Measurements from ENCODE around the gene STIP1. TPM values are rescaled to one million over a fixed set of nuclear protein-coding genes. Genes with fewer than 3 reads are reported as not detected.
A peak's percentile ranks its signal among the peaks of the same experiment; 100 is the strongest.

Gene STIP1
- total and polyA plus RNA-seq, 2 of the 8 experiments (the other 6 are each of a cell fraction or from before 2014, with no cell fraction given) = 140 to 329 TPM

DNA sequence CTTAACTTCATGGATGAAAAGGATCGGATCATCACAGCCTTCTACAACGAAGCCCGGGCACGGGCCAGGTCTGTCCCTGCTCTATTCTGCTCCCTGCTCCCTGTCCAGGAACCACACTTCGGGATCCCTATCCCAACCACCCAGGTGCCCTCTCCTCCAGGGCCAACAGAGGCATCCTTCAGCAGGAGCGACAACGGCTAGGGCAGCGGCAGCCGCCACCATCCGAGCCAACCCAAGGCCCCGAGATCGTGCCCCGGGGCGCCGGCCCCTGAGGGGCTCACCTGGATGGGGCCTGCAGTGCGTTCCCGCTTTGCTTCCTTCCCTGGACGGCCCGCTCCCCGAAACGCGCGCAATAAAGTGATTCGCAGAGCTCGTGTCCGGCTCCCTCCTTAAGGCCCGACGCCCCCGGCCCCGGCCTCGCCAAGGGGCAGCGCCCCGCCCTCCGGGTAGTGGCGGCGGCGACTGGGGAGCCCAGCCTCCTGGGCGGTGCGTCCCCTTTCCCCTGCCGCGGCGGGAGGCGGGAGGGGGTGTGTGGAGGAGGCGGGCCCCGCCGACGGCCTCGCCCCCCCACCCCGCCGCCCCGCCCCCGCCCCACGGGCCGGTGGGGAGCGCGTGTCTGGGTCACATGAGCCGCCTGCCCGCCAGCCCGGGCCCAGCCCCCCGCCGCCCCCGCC lies 48.1 kb downstream of the STIP1 start, which contains the start of gene VEGFB:
Gene VEGFB (plus strand): TSS at position 672 of the 674 bp plus-strand sequence. CDS start 250 bp downstream, outside the sequence.
- H3K18ac ChIP-seq (ENCODE audit: extremely low read depth, low read length) = peak within 1 kb of the TSS; percentile 19; the same call in 1 of the 2 replicates
- H4K5ac ChIP-seq (ENCODE audit: insufficient read length, low read depth, low read length) = no peak within 1 kb of the TSS
- no peak within 1 kb of the TSS for H3K4ac ChIP-seq (replicated peaks; ENCODE audit: insufficient read length, low read depth, low read length)
- H3K14ac ChIP-seq (ENCODE audit: insufficient read length) = no peak within 1 kb of the TSS
- FAIRE-seq (no peak), DNase-seq (ENCODE audit: low read depth in 1 of 2, low spot score in 2 of 2) (peak in 1 of 2 experiments; percentile 75)
- ChIA-PET POLR2A (ENCODE audit: partially characterized antibody) (interaction anchor here (1.5 to 11.9 kb wide), 7 partner anchors 10 to 48 kb away, joined by 4 to 190 read pairs (median 5); partner anchors contain the start of genes FKBP2, PLCB3, PPP1R14B and STIP1), CTCF (ENCODE audit: partially characterized antibody) (interaction anchor here (0.6 to 8.6 kb wide), 9 partner anchors 14 to 610 kb away, joined by 3 to 51 read pairs (median 4); partner anchors contain the start of genes FERMT3 and PLCB3)
- no peak within 1 kb of the TSS for H2AFZ ChIP-seq (ENCODE audit: low read length)
- no peak within 1 kb of the TSS for H2BK12ac ChIP-seq (ENCODE audit: low read depth, low read length)
- H3K36me3 ChIP-seq (ENCODE audit: control insufficient read depth in 2 of 4, insufficient read depth in 4 of 4, low read length in 3 of 4) = peaks cover 0 to 5% (median 1%) of the 10 kb centered on the region in 4 experiments; a peak in 1 of 8 replicates
- peak within 1 kb of the TSS; percentile 80 to 87 for H3K4me2 ChIP-seq (ENCODE audit: insufficient read depth in 1 of 2, low read depth in 2 of 2, low read length in 2 of 2)
- no peaks in the 10 kb centered on the region; the same call in 1 of the 2 replicates for H3K79me1 ChIP-seq (ENCODE audit: low read depth, low read length)
- H3K23me2 ChIP-seq (ENCODE audit: low read depth, low read length) = peaks cover 15% of the 10 kb centered on the region
- peaks cover 0 to 6% of the 10 kb centered on the region in 2 experiments for H4K20me1 ChIP-seq (replicated peaks in 1 of 2; ENCODE audit: control insufficient read depth in 1 of 2, insufficient read depth in 2 of 2, low read length in 2 of 2)
- H4K8ac ChIP-seq (ENCODE audit: extremely low read depth, insufficient read depth, low read length) = peak within 1 kb of the TSS; percentile 83; the same call in 1 of the 2 replicates
- no peak within 1 kb of the TSS for H4K91ac ChIP-seq (replicated peaks; ENCODE audit: insufficient read length, low read length)
- H2BK120ac ChIP-seq (replicated peaks; ENCODE audit: low read depth, low read length) = no peak within 1 kb of the TSS
- H3K23ac ChIP-seq (ENCODE audit: insufficient read length) = no peak within 1 kb of the TSS
- H3K56ac ChIP-seq (replicated peaks; ENCODE audit: insufficient read length, low read depth, low read length) = no peak within 1 kb of the TSS
- peaks cover 0 to 12% (median 6%) of the 10 kb centered on the region in 4 experiments; a peak in 4 of 7 replicates for H3K27me3 ChIP-seq (replicated peaks in 1 of 4; ENCODE audit: control insufficient read depth in 3 of 4, extremely low read depth in 1 of 4, insufficient read depth in 3 of 4, low read length in 3 of 4)
- H2BK5ac ChIP-seq (ENCODE audit: low read depth, low read length) = no peak within 1 kb of the TSS
- no peak within 1 kb of the TSS for H3K27ac ChIP-seq (ENCODE audit: low read depth, low read length)
- peaks cover 0 to 19% (median 6%) of the 10 kb centered on the region in 4 experiments; a peak in 6 of 7 replicates for H3K4me1 ChIP-seq (replicated peaks in 1 of 4; ENCODE audit: control insufficient read depth in 3 of 4, insufficient read depth in 4 of 4, low read length in 3 of 4)
- H3K79me2 ChIP-seq (ENCODE audit: control insufficient read depth in 1 of 2, insufficient read depth in 2 of 2, low read length in 2 of 2) = no peaks in the 10 kb centered on the region
- peak within 1 kb of the TSS; percentile 46 to 70 (median 56) for H3K4me3 ChIP-seq (ENCODE audit: extremely low read depth in 1 of 4, insufficient read depth in 2 of 4, low read depth in 3 of 4, low read length in 4 of 4)
- no peak within 1 kb of the TSS; the same call in 1 of the 2 replicates for H2AK5ac ChIP-seq (ENCODE audit: low read depth, low read length)
- WGBS, 2 experiments (ENCODE audit: extremely low coverage in 1 of 2, insufficient coverage in 1 of 2, insufficient read length in 1 of 2, insufficient replicate concordance in 2 of 2, low coverage in 1 of 2, low lambda C conversion rate in 2 of 2, missing lambda C conversion rate in 1 of 2) = 13% methylated on average over 16 of the region's 62 CpGs; no CpG with 5 or more reads in 1 of the 2 experiments
- H3K9me3 ChIP-seq (ENCODE audit: insufficient read depth in 2 of 2, low read depth in 1 of 2, low read length in 1 of 2) = no peaks in the 10 kb centered on the region
- H3K9ac ChIP-seq (replicated peaks in 1 of 4; ENCODE audit: extremely low read depth in 1 of 4, low read depth in 3 of 4, low read length in 3 of 4) = peak within 1 kb of the TSS in 1 of 4 experiments; percentile 34; a peak in 2 of 7 replicates
- no peak within 1 kb of the TSS for H2BK15ac ChIP-seq (ENCODE audit: low read length)
- H2BK20ac ChIP-seq (ENCODE audit: low read length) = no peak within 1 kb of the TSS
- no peak for TF ChIP-seq YY1 (IDR thresholded peaks at IDR 0.05; ENCODE audit: low read depth, low read length)
- no peak for TF ChIP-seq BRCA1 (IDR thresholded peaks at IDR 0.05; ENCODE audit: low read depth, low read length)
- no peak for TF ChIP-seq RNF2 (IDR thresholded peaks at IDR 0.05; ENCODE audit: borderline replicate concordance, low read depth, low read length, missing control alignments, poor library complexity, severe bottlenecking)
- no peak for TF ChIP-seq SUZ12 (IDR thresholded peaks at IDR 0.05; ENCODE audit: low read length)
- no peak for TF ChIP-seq SP2 (IDR thresholded peaks at IDR 0.05; ENCODE audit: low read length)
- no peak for TF ChIP-seq RFX5 (IDR thresholded peaks at IDR 0.05; ENCODE audit: borderline replicate concordance, low read depth, low read length)
- peak; percentile 34; the same call in 1 of the 2 replicates for TF ChIP-seq E2F6 (IDR thresholded peaks at IDR 0.05)
- TF ChIP-seq CREB1 (IDR thresholded peaks at IDR 0.05) = 0 out of 2 replicates have a peak, but pooled peaks have one; percentile 6
- TF ChIP-seq GABPA (IDR thresholded peaks at IDR 0.05; ENCODE audit: borderline replicate concordance, insufficient read depth, low read length) = no peak
- no peak for TF ChIP-seq JUN (IDR thresholded peaks at IDR 0.05; ENCODE audit: low read depth, low read length)
- no peak for TF ChIP-seq CBX5 (IDR thresholded peaks at IDR 0.05; ENCODE audit: low read depth, low read length)

Data from H1 (cell line).